ENCODE data around the gene PGGT1B. TPM values are rescaled to one million over a fixed set of nuclear protein-coding genes. Genes with fewer than 3 reads are reported as not detected.

The PGGT1B gene
- polyA plus RNA-seq, 1 of the 3 experiments (the other 2 are of a cell fraction): 0.69 TPM

DNA sequence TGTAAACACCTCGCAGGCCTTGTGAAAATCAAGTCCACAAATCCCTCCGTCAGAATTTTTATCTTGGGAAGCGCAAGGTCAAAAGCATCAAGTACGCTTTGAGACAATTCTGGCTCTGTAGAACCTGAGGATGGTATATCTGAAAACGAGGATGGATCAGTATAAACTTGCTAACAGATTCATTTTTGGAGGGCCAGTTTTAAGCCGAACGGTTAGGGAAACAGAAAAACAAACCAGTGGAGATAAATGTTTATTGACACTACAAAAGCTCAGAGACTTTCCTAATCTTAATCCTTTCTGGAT lies 352 bp upstream of the PGGT1B start:
- H3K4me2 ChIP-seq: peak overlapping the region; percentile 95
- peaks cover 45% of the 10 kb centered on the region for H3K79me2 ChIP-seq (ENCODE audit: insufficient read depth)
- peaks cover 16% of the 10 kb centered on the region for H4K20me1 ChIP-seq (ENCODE audit: insufficient read depth)
- peaks cover 20% of the 10 kb centered on the region for H3F3A ChIP-seq (replicated peaks; ENCODE audit: insufficient read depth)
- DNase-seq: no peak
- peak overlapping the region; percentile 97 for H2AFZ ChIP-seq (ENCODE audit: low read depth)
- H3K27me3 ChIP-seq (ENCODE audit: insufficient read depth): no peaks in the 10 kb centered on the region
- H3K36me3 ChIP-seq (replicated peaks in 1 of 2; ENCODE audit: control insufficient read depth in 1 of 2, insufficient read depth in 2 of 2, low read length in 1 of 2): peaks cover 14 to 15% of the 10 kb centered on the region in 2 experiments
- ChIA-PET POLR2A (no interaction called here), CTCF (interaction anchor here (0.7 to 1.4 kb wide), 3 partner anchors 11 to 607 kb away, joined by 3 to 5 read pairs (median 4); no protein-coding TSS in a partner anchor)
- WGBS (ENCODE audit: low lambda C conversion rate): 48% methylated on average over 7 of the region's 7 CpGs
- H3K27ac ChIP-seq (ENCODE audit: low read depth in 2 of 2, low read length in 1 of 2): peak overlapping the region; percentile 83 to 85
- TF ChIP-seq FOXM1 (IDR thresholded peaks at IDR 0.05; ENCODE audit: low read depth) (no peak), EP300 (IDR thresholded peaks at IDR 0.05; ENCODE audit: borderline replicate concordance in 1 of 2, low read depth in 1 of 2, low read length in 1 of 2) (no peak), RXRA (IDR thresholded peaks at IDR 0.05; ENCODE audit: borderline replicate concordance, low read depth) (no peak), GATA2 (CRISPR knock-in tag; IDR thresholded peaks at IDR 0.05) (no peak), NRF1 (IDR thresholded peaks at IDR 0.05; ENCODE audit: low read depth, low read length) (no peak)
- TF ChIP-seq, protein P1, sequence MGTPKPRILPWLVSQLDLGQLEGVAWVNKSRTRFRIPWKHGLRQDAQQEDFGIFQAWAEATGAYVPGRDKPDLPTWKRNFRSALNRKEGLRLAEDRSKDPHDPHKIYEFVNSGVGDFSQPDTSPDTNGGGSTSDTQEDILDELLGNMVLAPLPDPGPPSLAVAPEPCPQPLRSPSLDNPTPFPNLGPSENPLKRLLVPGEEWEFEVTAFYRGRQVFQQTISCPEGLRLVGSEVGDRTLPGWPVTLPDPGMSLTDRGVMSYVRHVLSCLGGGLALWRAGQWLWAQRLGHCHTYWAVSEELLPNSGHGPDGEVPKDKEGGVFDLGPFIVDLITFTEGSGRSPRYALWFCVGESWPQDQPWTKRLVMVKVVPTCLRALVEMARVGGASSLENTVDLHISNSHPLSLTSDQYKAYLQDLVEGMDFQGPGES (IDR thresholded peaks at IDR 0.05; ENCODE audit: low read depth, low read length): no peak
- no peaks in the 10 kb centered on the region for H3K9me2 ChIP-seq
- peak overlapping the region; percentile 92 for H3K9ac ChIP-seq
- no peaks in the 10 kb centered on the region for H3K9me3 ChIP-seq
- peaks cover 5 to 17% of the 10 kb centered on the region in 2 experiments; a peak in 3 of 4 replicates for H3K4me1 ChIP-seq (ENCODE audit: control insufficient read depth in 1 of 2, insufficient read depth in 2 of 2, low read depth in 1 of 2, low read length in 1 of 2)
- H3K4me3 ChIP-seq (ENCODE audit: low read depth in 2 of 2, low read length in 1 of 2): peak overlapping the region; percentile 89 to 92

DNA sequence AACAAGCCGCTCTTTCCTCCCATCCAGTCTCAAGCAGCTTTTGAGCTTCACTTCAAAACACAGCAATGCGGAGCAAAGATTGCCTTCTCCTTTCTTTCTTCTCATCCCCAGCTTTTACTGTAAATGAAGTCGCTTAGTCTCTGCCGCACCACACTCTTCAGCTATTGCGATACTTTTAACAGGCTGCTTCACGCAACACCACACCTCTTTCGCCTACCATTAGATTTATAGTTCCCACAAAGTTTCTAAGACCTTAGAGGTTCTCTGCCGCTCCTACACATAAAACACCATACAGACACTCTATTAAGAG lies 711 bp downstream of the PGGT1B start:
- Histone ChIP-seq H3K4me2 (peak overlapping the region; percentile 95), H3K36me3 (replicated peaks in 1 of 2; ENCODE audit: control insufficient read depth in 1 of 2, insufficient read depth in 2 of 2, low read length in 1 of 2) (peaks cover 9 to 14% of the 10 kb centered on the region in 2 experiments), H3F3A (replicated peaks; ENCODE audit: insufficient read depth) (peaks cover 15% of the 10 kb centered on the region), H3K9me2 (no peaks in the 10 kb centered on the region), H3K79me2 (ENCODE audit: insufficient read depth) (peaks cover 56% of the 10 kb centered on the region), H3K27ac (ENCODE audit: low read depth in 2 of 2, low read length in 1 of 2) (peak overlapping the region; percentile 83 to 85), H3K4me3 (ENCODE audit: low read depth in 2 of 2, low read length in 1 of 2) (peak overlapping the region; percentile 89 to 92), H3K9me3 (no peaks in the 10 kb centered on the region), H2AFZ (ENCODE audit: low read depth) (peak overlapping the region; percentile 97), H3K4me1 (ENCODE audit: control insufficient read depth in 1 of 2, insufficient read depth in 2 of 2, low read depth in 1 of 2, low read length in 1 of 2) (peaks cover 5 to 17% of the 10 kb centered on the region in 2 experiments; a peak in 3 of 4 replicates), H3K9ac (peak overlapping the region; percentile 92), H4K20me1 (ENCODE audit: insufficient read depth) (peaks cover 25% of the 10 kb centered on the region), H3K27me3 (ENCODE audit: insufficient read depth) (no peaks in the 10 kb centered on the region)
- DNase-seq: peak; percentile 12
- no peak for TF ChIP-seq TEAD4 (IDR thresholded peaks at IDR 0.05; ENCODE audit: borderline replicate concordance, insufficient read depth)
- no peak for TF ChIP-seq EZH2phosphoT487 (IDR thresholded peaks at IDR 0.05; ENCODE audit: borderline replicate concordance, low read depth)
- TF ChIP-seq, protein P2, sequence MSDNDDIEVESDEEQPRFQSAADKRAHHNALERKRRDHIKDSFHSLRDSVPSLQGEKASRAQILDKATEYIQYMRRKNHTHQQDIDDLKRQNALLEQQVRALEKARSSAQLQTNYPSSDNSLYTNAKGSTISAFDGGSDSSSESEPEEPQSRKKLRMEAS (IDR thresholded peaks at IDR 0.05; ENCODE audit: low read depth): no peak
- no peak for TF ChIP-seq NFIC (IDR thresholded peaks at IDR 0.05; ENCODE audit: borderline replicate concordance)
- TF ChIP-seq, protein P3, sequence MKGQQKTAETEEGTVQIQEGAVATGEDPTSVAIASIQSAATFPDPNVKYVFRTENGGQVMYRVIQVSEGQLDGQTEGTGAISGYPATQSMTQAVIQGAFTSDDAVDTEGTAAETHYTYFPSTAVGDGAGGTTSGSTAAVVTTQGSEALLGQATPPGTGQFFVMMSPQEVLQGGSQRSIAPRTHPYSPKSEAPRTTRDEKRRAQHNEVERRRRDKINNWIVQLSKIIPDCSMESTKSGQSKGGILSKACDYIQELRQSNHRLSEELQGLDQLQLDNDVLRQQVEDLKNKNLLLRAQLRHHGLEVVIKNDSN (IDR thresholded peaks at IDR 0.05; ENCODE audit: borderline replicate concordance, low read depth): no peak
- no peak for TF ChIP-seq FOSL2 (IDR thresholded peaks at IDR 0.05; ENCODE audit: borderline replicate concordance, low read depth)
- TF ChIP-seq, protein P4, sequence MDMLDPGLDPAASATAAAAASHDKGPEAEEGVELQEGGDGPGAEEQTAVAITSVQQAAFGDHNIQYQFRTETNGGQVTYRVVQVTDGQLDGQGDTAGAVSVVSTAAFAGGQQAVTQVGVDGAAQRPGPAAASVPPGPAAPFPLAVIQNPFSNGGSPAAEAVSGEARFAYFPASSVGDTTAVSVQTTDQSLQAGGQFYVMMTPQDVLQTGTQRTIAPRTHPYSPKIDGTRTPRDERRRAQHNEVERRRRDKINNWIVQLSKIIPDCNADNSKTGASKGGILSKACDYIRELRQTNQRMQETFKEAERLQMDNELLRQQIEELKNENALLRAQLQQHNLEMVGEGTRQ (IDR thresholded peaks at IDR 0.05; ENCODE audit: borderline replicate concordance, low read depth, low read length): no peak
- TF ChIP-seq EP300 (IDR thresholded peaks at IDR 0.05; ENCODE audit: borderline replicate concordance in 1 of 2, low read depth in 1 of 2, low read length in 1 of 2): no peak
- no peak for TF ChIP-seq TAF1 (IDR thresholded peaks at IDR 0.05; ENCODE audit: borderline replicate concordance, low read depth, low read length)
- no peak for TF ChIP-seq SMC3 (IDR thresholded peaks at IDR 0.05; ENCODE audit: low read depth, low read length)
- TF ChIP-seq GATA2 (CRISPR knock-in tag; IDR thresholded peaks at IDR 0.05): no peak
- TF ChIP-seq, protein P5, sequence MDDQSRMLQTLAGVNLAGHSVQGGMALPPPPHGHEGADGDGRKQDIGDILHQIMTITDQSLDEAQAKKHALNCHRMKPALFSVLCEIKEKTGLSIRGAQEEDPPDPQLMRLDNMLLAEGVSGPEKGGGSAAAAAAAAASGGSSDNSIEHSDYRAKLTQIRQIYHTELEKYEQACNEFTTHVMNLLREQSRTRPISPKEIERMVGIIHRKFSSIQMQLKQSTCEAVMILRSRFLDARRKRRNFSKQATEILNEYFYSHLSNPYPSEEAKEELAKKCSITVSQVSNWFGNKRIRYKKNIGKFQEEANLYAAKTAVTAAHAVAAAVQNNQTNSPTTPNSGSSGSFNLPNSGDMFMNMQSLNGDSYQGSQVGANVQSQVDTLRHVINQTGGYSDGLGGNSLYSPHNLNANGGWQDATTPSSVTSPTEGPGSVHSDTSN (IDR thresholded peaks at IDR 0.05): no peak
- TF ChIP-seq, protein P6, sequence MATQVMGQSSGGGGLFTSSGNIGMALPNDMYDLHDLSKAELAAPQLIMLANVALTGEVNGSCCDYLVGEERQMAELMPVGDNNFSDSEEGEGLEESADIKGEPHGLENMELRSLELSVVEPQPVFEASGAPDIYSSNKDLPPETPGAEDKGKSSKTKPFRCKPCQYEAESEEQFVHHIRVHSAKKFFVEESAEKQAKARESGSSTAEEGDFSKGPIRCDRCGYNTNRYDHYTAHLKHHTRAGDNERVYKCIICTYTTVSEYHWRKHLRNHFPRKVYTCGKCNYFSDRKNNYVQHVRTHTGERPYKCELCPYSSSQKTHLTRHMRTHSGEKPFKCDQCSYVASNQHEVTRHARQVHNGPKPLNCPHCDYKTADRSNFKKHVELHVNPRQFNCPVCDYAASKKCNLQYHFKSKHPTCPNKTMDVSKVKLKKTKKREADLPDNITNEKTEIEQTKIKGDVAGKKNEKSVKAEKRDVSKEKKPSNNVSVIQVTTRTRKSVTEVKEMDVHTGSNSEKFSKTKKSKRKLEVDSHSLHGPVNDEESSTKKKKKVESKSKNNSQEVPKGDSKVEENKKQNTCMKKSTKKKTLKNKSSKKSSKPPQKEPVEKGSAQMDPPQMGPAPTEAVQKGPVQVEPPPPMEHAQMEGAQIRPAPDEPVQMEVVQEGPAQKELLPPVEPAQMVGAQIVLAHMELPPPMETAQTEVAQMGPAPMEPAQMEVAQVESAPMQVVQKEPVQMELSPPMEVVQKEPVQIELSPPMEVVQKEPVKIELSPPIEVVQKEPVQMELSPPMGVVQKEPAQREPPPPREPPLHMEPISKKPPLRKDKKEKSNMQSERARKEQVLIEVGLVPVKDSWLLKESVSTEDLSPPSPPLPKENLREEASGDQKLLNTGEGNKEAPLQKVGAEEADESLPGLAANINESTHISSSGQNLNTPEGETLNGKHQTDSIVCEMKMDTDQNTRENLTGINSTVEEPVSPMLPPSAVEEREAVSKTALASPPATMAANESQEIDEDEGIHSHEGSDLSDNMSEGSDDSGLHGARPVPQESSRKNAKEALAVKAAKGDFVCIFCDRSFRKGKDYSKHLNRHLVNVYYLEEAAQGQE (IDR thresholded peaks at IDR 0.05; ENCODE audit: low read depth, low read length): no peak
- TF ChIP-seq RFX5 (IDR thresholded peaks at IDR 0.05; ENCODE audit: low read length): no peak
- TF ChIP-seq NRF1 (IDR thresholded peaks at IDR 0.05; ENCODE audit: low read depth, low read length): no peak
- no peak for TF ChIP-seq CHD2 (IDR thresholded peaks at IDR 0.05; ENCODE audit: low read length, partially characterized antibody)
- TF ChIP-seq RXRA (IDR thresholded peaks at IDR 0.05; ENCODE audit: borderline replicate concordance, low read depth): no peak
- CTCF ChIA-PET: interaction anchor here (1.6 to 1.7 kb wide), 3 partner anchors 15 to 164 kb away, joined by 5 to 6 read pairs (median 6); partner anchors contain the start of gene CCDC112
- WGBS (ENCODE audit: low lambda C conversion rate): 2% methylated on average over 8 of the region's 8 CpGs
- POLR2A ChIA-PET: interaction anchor here (0.6 to 1.1 kb wide), 4 partner anchors 45 to 306 kb away, joined by 3 to 4 read pairs (median 4); partner anchors contain the start of gene TRIM36
